T-cell (primary cell): Measurements from ENCODE around the gene RAPSN. TPM values are rescaled to one million over a fixed set of nuclear protein-coding genes. Genes with fewer than 3 reads are reported as not detected.
A peak's percentile ranks its signal among the peaks of the same experiment; 100 is the strongest.

Source experiments
- ATAC-seq, 4 experiments: fragments of 200-7000 bp in 3 of 4; fragments of 150-1000 bp in 1 of 4; cut with Tn5 transposase; replicated peaks in 1 of 4; 1 replicate in 3 of 4; 2 replicates in 1 of 4; pipeline ENCODE4 v1.10.0; 2021; ENCODE audit warnings: moderate library complexity in 3 of 4, mild to moderate bottlenecking in 2 of 4, moderate number of reproducible peaks in 1 of 4
- CTCF ChIA-PET, 2 donors: fragments of 300-600 bp; sonication (Branson Sonifier 250); formaldehyde crosslinking; loops; one replicate each; lab custom pipeline; 2022; ENCODE audit warnings: antibody characterized with exemption in 2 of 2; lab: Charles Lee
- POLR2A ChIA-PET, 2 donors: fragments of 300-600 bp; sonication (Branson Sonifier 250); formaldehyde crosslinking; loops; one replicate each; lab custom pipeline; 2022; ENCODE audit warnings: antibody characterized with exemption in 2 of 2; lab: Charles Lee
- DNase-seq, 35 experiments: peaks; one replicate each; pipeline versions ENCODE4 v3.0.0 to v3.0.0-alpha.2; 2013 to 2023
- H3K27ac ChIP-seq: one replicate; pipeline ENCODE4 v1.5.1; 2013; ENCODE audit warnings: low read length
- H3K27me3 ChIP-seq, 2 experiments: replicated peaks in 1 of 2; 1 replicate in 1 of 2; 2 replicates in 1 of 2; pipeline versions ENCODE4 v1.6.1 to v1.7.0; 2013; ENCODE audit warnings: low read length in 1 of 2, mixed read lengths in 1 of 2; ENCODE audit not compliant: control insufficient read depth in 2 of 2, insufficient read depth in 2 of 2; ENCODE audit errors: extremely low read depth in 1 of 2
- H3K36me3 ChIP-seq, 2 donors: 1 replicate in 1 of 2; 2 replicates in 1 of 2; pipeline versions ENCODE4 v1.6.1 to v1.7.0; 2013; ENCODE audit warnings: low read length in 1 of 2; ENCODE audit not compliant: control insufficient read depth in 2 of 2, insufficient read depth in 1 of 2; ENCODE audit errors: extremely low read depth in 1 of 2
- H3K4me1 ChIP-seq, 2 experiments: 1 replicate in 1 of 2; 2 replicates in 1 of 2; pipeline versions ENCODE4 v1.6.1 to v1.7.0; 2013; ENCODE audit warnings: low read length in 2 of 2, mixed read lengths in 1 of 2; ENCODE audit not compliant: insufficient read depth in 2 of 2, control insufficient read depth in 1 of 2; ENCODE audit errors: extremely low read depth in 1 of 2
- H3K4me3 ChIP-seq, 2 donors: 1 replicate in 1 of 2; 2 replicates in 1 of 2; pipeline versions ENCODE4 v1.5.1 to v1.7.0; 2013; ENCODE audit warnings: mild to moderate bottlenecking in 2 of 2, low read length in 1 of 2, moderate library complexity in 1 of 2; ENCODE audit not compliant: control insufficient read depth in 1 of 2; ENCODE audit errors: extremely low read depth in 1 of 2
- H3K9me3 ChIP-seq: 2 replicates; pipeline ENCODE4 v1.7.0; 2013
- H3K27ac Mint-ChIP-seq, 2 donors: one replicate each; pipeline ENCODE4 v1.8.0; 2020 to 2021; ENCODE audit warnings: mild to moderate bottlenecking in 2 of 2, mixed read lengths in 2 of 2
- H3K27me3 Mint-ChIP-seq, 2 donors: one replicate each; pipeline ENCODE4 v1.8.0; 2021 to 2022; ENCODE audit warnings: mixed read lengths in 2 of 2
- H3K36me3 Mint-ChIP-seq: one replicate; pipeline ENCODE4 v1.8.0; 2021; ENCODE audit warnings: mixed read lengths
- H3K4me1 Mint-ChIP-seq, 3 donors: one replicate each; pipeline ENCODE4 v1.8.0; 2020 to 2022; ENCODE audit warnings: mixed read lengths in 3 of 3, mild to moderate bottlenecking in 1 of 3
- H3K4me3 Mint-ChIP-seq, 3 donors: one replicate each; pipeline ENCODE4 v1.8.0; 2020 to 2022; ENCODE audit warnings: mild to moderate bottlenecking in 3 of 3, mixed read lengths in 3 of 3, moderate library complexity in 3 of 3
- H3K9me3 Mint-ChIP-seq, 3 donors: one replicate each; pipeline ENCODE4 v1.8.0; 2020 to 2022; ENCODE audit warnings: mixed read lengths in 3 of 3
- WGBS: methylation state at CpG from one replicate; pipeline ENCODE4 v1.1.5; 2013; ENCODE audit warnings: missing lambda C conversion rate; ENCODE audit not compliant: insufficient coverage; 5-methylcytosine and 5-hydroxymethylcytosine counted together
- total RNA-seq, 35 experiments: library from RNA in 6 of 35; stranded (reverse) in 6 of 35; fragments of 120-200 nt in 1 of 35; gene quantifications; one replicate each; pipeline versions ENCODE4 v1.2.1 to v1.2.4 and lab custom pipeline; 2013 to 2026

Gene RAPSN
- total RNA-seq, 5 donors from 2014 or later (not counting 1 experiment from before 2014, with no cell fraction given): 1.1 to 3.4 (median 1.4) TPM

DNA sequence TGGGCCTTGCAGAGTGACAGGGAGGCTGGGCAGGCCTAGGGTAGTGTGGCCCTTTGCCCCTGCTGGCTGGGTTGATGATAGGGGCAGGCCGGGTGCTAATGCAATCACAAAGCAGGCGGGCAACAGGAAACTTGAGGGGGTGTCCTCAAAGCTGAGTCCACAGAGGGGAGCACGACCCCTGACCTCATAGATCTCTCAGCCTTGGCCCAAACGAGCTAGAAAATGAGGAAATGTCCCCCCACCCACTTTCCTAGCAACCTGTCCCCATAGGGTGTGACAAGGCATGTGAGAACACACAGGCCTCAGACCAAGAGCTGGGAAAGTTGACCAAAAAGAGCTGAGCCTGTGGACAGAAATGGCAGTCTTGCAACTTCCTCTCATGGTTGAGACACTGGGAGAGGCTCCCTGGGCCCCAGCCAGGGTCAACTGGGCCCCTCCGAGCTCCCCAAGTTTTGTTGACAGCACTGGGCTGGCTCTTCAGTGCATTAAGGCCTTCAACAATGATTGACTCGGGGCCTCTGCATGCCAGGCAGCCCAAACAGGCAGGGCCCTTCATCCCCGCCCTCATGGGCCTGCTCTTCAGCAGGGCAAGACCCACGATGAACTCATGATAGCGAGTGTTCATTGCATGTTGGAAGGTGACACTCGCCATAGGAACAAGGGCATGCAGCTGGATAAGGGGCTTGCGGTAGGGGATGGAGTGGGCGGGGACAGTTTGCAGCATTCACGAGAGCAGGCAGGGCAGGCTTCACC is 60.8 kb downstream of the RAPSN start:
- no peaks in the 10 kb centered on the region for H3K9me3 ChIP-seq
- H3K27ac ChIP-seq: no peak overlapping the region
- 83% methylated on average over 9 of the region's 13 CpGs for WGBS
- H3K4me1 Mint-ChIP-seq: peaks cover 21 to 35% (median 21%) of the 10 kb centered on the region in 3 donors
- peaks cover 0 to 7% of the 10 kb centered on the region in 2 experiments for H3K27me3 ChIP-seq
- DNase-seq (no peak), ATAC-seq (no peak)
- peaks cover 0 to 42% of the 10 kb centered on the region in 2 experiments for H3K4me1 ChIP-seq
- no peaks in the 10 kb centered on the region for H3K36me3 Mint-ChIP-seq
- ChIA-PET POLR2A (interaction anchor here in 1 of 2 donors (0.6 kb wide), 1 partner anchor 14 kb away, joined by 4 read pairs; no protein-coding TSS in a partner anchor), CTCF (interaction anchor here in 1 of 2 donors (0.6 kb wide), 1 partner anchor 162 kb away, joined by 7 read pairs; no protein-coding TSS in a partner anchor)
- H3K27me3 Mint-ChIP-seq: no peaks in the 10 kb centered on the region
- no peaks in the 10 kb centered on the region for H3K36me3 ChIP-seq
- H3K4me3 ChIP-seq: no peak overlapping the region
- H3K27ac Mint-ChIP-seq: peak overlapping the region in 1 of 2 donors; percentile 34
- H3K4me3 Mint-ChIP-seq: no peak overlapping the region
- no peaks in the 10 kb centered on the region for H3K9me3 Mint-ChIP-seq

Other genes starting within 250 kb of the RAPSN start
- 100 to 1,000 TPM in 3 of 5 donors, 10 to 100 TPM in 2; 55.0 to 136 (median 123) TPM for gene DDB2, start 234.2 kb downstream of the RAPSN start, total RNA-seq
- 10 to 100 TPM; 16.2 to 26.8 (median 21.9) TPM for gene ACP2, start 200.3 kb downstream of the RAPSN start, total RNA-seq
- 10 to 100 TPM in 3 of 5 donors, 1 to 10 TPM in 2; 3.6 to 16.7 (median 11.7) TPM for gene NR1H3, start 191.1 kb downstream of the RAPSN start, total RNA-seq
- 100 to 1,000 TPM; 116 to 189 (median 124) TPM for gene MADD, start 179.0 kb downstream of the RAPSN start, total RNA-seq
- not detected for gene MYBPC3, start 96.4 kb downstream of the RAPSN start, total RNA-seq
- 1 to 10 TPM; 1.8 to 5.8 (median 2.1) TPM for gene SPI1, start 70.6 kb downstream of the RAPSN start, total RNA-seq
- 10 to 100 TPM; 45.6 to 67.0 (median 65.2) TPM for gene SLC39A13, start 40.5 kb downstream of the RAPSN start, total RNA-seq
- 10 to 100 TPM; 48.6 to 64.4 (median 55.0) TPM for gene PSMC3, start 22.7 kb downstream of the RAPSN start, total RNA-seq
- 100 to 1,000 TPM; 109 to 124 (median 123) TPM for gene CELF1, start 104.0 kb upstream of the RAPSN start, total RNA-seq
- 10 to 100 TPM; 14.9 to 25.3 (median 25.0) TPM for gene PTPMT1, start 116.5 kb upstream of the RAPSN start, total RNA-seq
- gene KBTBD4, start 129.8 kb upstream of the RAPSN start, total RNA-seq: 10 to 100 TPM; 19.1 to 23.6 (median 21.6) TPM
- 100 to 1,000 TPM in 1 of 5 donors, 10 to 100 TPM in 4; 69.1 to 105 (median 76.1) TPM for gene NDUFS3, start 129.9 kb upstream of the RAPSN start, total RNA-seq
- gene FAM180B, start 137.5 kb upstream of the RAPSN start, total RNA-seq: under 1 TPM in 3 of 5 donors, not detected in 2; 0.20 to 0.51 (median 0.28) TPM
- gene C1QTNF4, start 145.3 kb upstream of the RAPSN start, total RNA-seq: 1 to 10 TPM in 3 of 5 donors, under 1 TPM in 2; 0.53 to 2.0 (median 1.5) TPM
- gene MTCH2, start 193.4 kb upstream of the RAPSN start, total RNA-seq: 10 to 100 TPM; 20.4 to 32.1 (median 26.7) TPM